GM18909 (cell line): Measurements from ENCODE around the gene FANCL.
"Not testable (repeated sequence)": the region's sequence is repeated elsewhere in the genome, so short reads cannot be mapped to it uniquely, and the experiment has no call there.

Experiments used
- ATAC-seq: cut with Tn5 transposase; IDR thresholded peaks from one replicate; pipeline ENCODE4 v1.9.1; 2021; ENCODE audit warnings: mild to moderate bottlenecking; ENCODE audit not compliant: unreplicated experiment, poor library complexity

Gene FANCL

GRCh38 chr2:58240670-58241545 lies at the start of gene FANCL:
FANCL (minus strand) TSS chr2:58241325; CDS start chr2:58241313, 12 bp downstream.
- peak; percentile 77 for ATAC-seq

- no peak for ATAC-seq
Measured at GRCh38 chr2:58289029-58289428, 47.9 kb upstream of the FANCL start.

GRCh38 chr2:58283931-58284330 lies 42.8 kb upstream of the FANCL start:
- ATAC-seq: no peak

GRCh38 chr2:58275144-58275543 lies 34.0 kb upstream of the FANCL start:
- not testable (repeated sequence) for ATAC-seq

GRCh38 chr2:58271826-58272225 lies 30.7 kb upstream of the FANCL start:
- ATAC-seq: no peak

- no peak for ATAC-seq
Measured at GRCh38 chr2:58268685-58269084, 27.6 kb upstream of the FANCL start.

GRCh38 chr2:58266211-58266610 lies 25.1 kb upstream of the FANCL start:
- no peak for ATAC-seq

- no peak for ATAC-seq
Measured at GRCh38 chr2:58261209-58261608, 20.1 kb upstream of the FANCL start.

- not testable (repeated sequence) for ATAC-seq
Measured at GRCh38 chr2:58258456-58258855, 17.3 kb upstream of the FANCL start.

GRCh38 chr2:58251331-58252201 lies 10.4 kb upstream of the FANCL start:
- ATAC-seq: not testable (repeated sequence)

- no peak for ATAC-seq
Measured at GRCh38 chr2:58241546-58241864, 380 bp upstream of the FANCL start.

- ATAC-seq: no peak
Measured at GRCh38 chr2:58239243-58239925, 1.7 kb downstream of the FANCL start.

- ATAC-seq: peak; percentile 22
Measured at GRCh38 chr2:58237741-58238140, 3.4 kb downstream of the FANCL start.

GRCh38 chr2:58235984-58236383 lies 5.1 kb downstream of the FANCL start:
- no peak for ATAC-seq

GRCh38 chr2:58235170-58235569 lies 6.0 kb downstream of the FANCL start:
- no peak for ATAC-seq

- no peak for ATAC-seq
Measured at GRCh38 chr2:58228299-58228698, 12.8 kb downstream of the FANCL start.

- ATAC-seq: no peak
Measured at GRCh38 chr2:58227171-58227917, 13.8 kb downstream of the FANCL start.

- ATAC-seq: no peak
Measured at GRCh38 chr2:58221909-58222308, 19.2 kb downstream of the FANCL start.

- ATAC-seq: no peak
Measured at GRCh38 chr2:58215429-58215828, 25.7 kb downstream of the FANCL start.

GRCh38 chr2:58210951-58211568 lies 30.1 kb downstream of the FANCL start:
- not testable (repeated sequence) for ATAC-seq
